DND-41 (cell line): Measurements from ENCODE around the gene SPATA3.

Experiments used
- ATAC-seq: fragments of 200-7000 bp; cut with Tn5 transposase; 3 replicates; pipeline ENCODE4 v1.9.1; 2021; ENCODE audit warnings: low read depth; ENCODE audit not compliant: insufficient read depth
- DNase-seq: peaks from one replicate; pipeline ENCODE4 v3.0.0-alpha.2; 2020
- H2AFZ ChIP-seq: 2 replicates; pipeline ENCODE4 v1.6.0; 2012; ENCODE audit warnings: low read depth, low read length
- H3K27ac ChIP-seq: 2 replicates; pipeline ENCODE4 v1.5.1; 2012; ENCODE audit warnings: low read length, inconsistent platforms
- H3K27me3 ChIP-seq: fragments of 200-600 bp; sonication (generic); 2 replicates; pipeline ENCODE4 v1.6.0; 2012; ENCODE audit warnings: low read length, mild to moderate bottlenecking, inconsistent platforms; ENCODE audit not compliant: insufficient read depth, poor library complexity
- H3K36me3 ChIP-seq: 2 replicates; pipeline ENCODE4 v1.5.1; 2012; ENCODE audit warnings: low read length, inconsistent platforms; ENCODE audit not compliant: insufficient read depth
- H3K4me1 ChIP-seq: 2 replicates; pipeline ENCODE4 v1.5.1; 2012; ENCODE audit warnings: mild to moderate bottlenecking, low read length; ENCODE audit not compliant: insufficient read depth
- H3K4me2 ChIP-seq: 2 replicates; pipeline ENCODE4 v1.6.0; 2012; ENCODE audit warnings: mild to moderate bottlenecking, moderate library complexity, low read length, inconsistent platforms; ENCODE audit not compliant: insufficient read depth
- H3K4me3 ChIP-seq, 2 experiments: fragments of 200-600 bp in 1 of 2; shearing (Covaris generic) in 1 of 2; 2 replicates each; pipeline ENCODE4 v1.5.1; 2012 to 2016; ENCODE audit warnings: inconsistent platforms in 2 of 2, low read length in 2 of 2, mild to moderate bottlenecking in 2 of 2, low read depth in 1 of 2, moderate library complexity in 1 of 2
- H3K79me2 ChIP-seq: 2 replicates; pipeline ENCODE4 v1.6.0; 2012; ENCODE audit warnings: low read length, inconsistent platforms; ENCODE audit not compliant: insufficient read depth
- H3K9ac ChIP-seq: 2 replicates; pipeline ENCODE4 v1.6.0; 2012; ENCODE audit warnings: low read depth, mild to moderate bottlenecking, inconsistent platforms, low read length, moderate library complexity
- H3K9me3 ChIP-seq: 2 replicates; pipeline ENCODE4 v1.5.1; 2012; ENCODE audit warnings: low read length, moderate library complexity, mild to moderate bottlenecking, inconsistent platforms; ENCODE audit not compliant: insufficient read depth, severe bottlenecking
- H4K20me1 ChIP-seq: 2 replicates; pipeline ENCODE4 v1.6.0; 2012; ENCODE audit warnings: low read length; ENCODE audit not compliant: insufficient read depth
- CTCF ChIP-seq: IDR thresholded peaks from 2 replicates; pipeline ENCODE4 v1.5.1; 2012; ENCODE audit warnings: borderline replicate concordance, low read length, moderate library complexity, mild to moderate bottlenecking; ENCODE audit not compliant: poor library complexity, severe bottlenecking; ENCODE audit errors: extremely low read depth
- EZH2 ChIP-seq: IDR thresholded peaks from 3 replicates; pipeline ENCODE4 v1.6.1; 2012; ENCODE audit warnings: borderline replicate concordance, low read depth, mild to moderate bottlenecking, moderate library complexity, low read length, inconsistent platforms; ENCODE audit not compliant: severe bottlenecking

SPATA3 gene

GRCh38 chr2:231030725-231031124 lies 34.8 kb downstream of the SPATA3 start:
- H3K4me2 ChIP-seq = no peak overlapping the region
- no peak for DNase-seq
- no peaks in the 10 kb centered on the region for H3K9me3 ChIP-seq

GRCh38 chr2:231032575-231033140 lies 36.7 kb downstream of the SPATA3 start:
- Histone ChIP-seq H3K9ac (no peak overlapping the region), H2AFZ (no peak overlapping the region), H3K4me3 (no peak overlapping the region), H3K27ac (no peak overlapping the region), H3K27me3 (peaks cover 3% of the 10 kb centered on the region), H3K79me2 (no peaks in the 10 kb centered on the region), H3K4me2 (no peak overlapping the region), H3K4me1 (no peaks in the 10 kb centered on the region), H3K36me3 (no peaks in the 10 kb centered on the region), H4K20me1 (no peaks in the 10 kb centered on the region), H3K9me3 (no peaks in the 10 kb centered on the region)
- no peak for DNase-seq
- TF ChIP-seq EZH2 = no peak
- TF ChIP-seq CTCF = no peak
- no peak for ATAC-seq

More at GRCh38 chr2:231030725-231031124, 34.8 kb downstream of the SPATA3 start:
- Histone ChIP-seq H3K36me3 (no peaks in the 10 kb centered on the region), H3K4me3 (no peak overlapping the region), H3K27me3 (peaks cover 3% of the 10 kb centered on the region), H3K4me1 (no peaks in the 10 kb centered on the region), H3K9ac (no peak overlapping the region), H3K27ac (no peak overlapping the region), H2AFZ (no peak overlapping the region), H4K20me1 (no peaks in the 10 kb centered on the region), H3K79me2 (no peaks in the 10 kb centered on the region)
- no peak for TF ChIP-seq EZH2
- no peak for TF ChIP-seq CTCF
- no peak for ATAC-seq

DNA sequence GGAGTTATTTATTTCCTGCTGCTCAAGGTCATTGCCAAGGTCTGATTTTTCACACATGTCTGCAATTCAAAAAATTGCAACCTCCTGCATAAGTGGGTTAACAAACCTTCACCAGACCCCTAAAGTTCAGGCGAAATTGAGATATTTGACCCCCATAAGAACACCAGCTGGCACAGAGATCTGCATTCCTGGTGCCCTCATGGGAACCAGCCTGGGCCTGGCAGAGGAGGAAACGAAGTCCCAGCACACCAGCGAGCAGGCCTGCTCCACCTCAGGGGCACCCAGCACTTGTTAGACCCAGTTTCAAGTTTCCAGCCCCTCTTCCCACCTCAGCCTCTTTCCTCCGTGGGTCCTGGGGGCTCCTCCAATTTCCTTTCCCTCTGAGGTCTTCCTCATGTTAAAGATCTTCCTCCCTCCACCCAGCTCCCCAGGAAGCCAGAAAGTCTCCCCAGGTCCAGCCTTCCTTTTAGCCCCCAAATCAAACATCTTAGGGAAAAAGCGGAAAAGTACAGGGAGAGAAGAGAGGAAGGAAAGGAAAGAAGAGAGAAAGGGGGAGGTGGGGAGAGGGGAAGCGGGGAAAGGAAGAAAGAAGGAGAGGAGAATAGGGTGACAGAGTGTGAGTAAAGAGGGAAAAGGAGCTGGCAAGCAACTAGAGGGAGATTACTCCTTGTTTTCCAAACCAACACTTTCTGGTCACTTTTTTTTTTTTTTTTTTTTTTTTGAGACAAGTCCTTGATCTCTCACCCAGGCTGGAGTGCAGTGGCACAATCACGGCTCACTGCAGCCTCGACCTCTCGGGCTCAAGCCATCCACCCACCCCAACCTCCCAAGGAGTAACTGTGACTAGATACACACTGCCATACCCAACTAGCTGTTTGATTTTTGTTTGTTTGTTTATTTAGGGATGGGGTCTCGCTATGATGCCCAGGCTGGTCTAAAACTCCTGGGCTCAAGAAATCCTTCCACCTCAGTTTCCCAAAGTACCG lies 37.5 kb downstream of the SPATA3 start:
- DNase-seq (no peak), ATAC-seq (no peak)
- TF ChIP-seq CTCF = no peak
- TF ChIP-seq EZH2 = no peak
- H3K4me1 ChIP-seq = no peaks in the 10 kb centered on the region
- no peak overlapping the region for H3K9ac ChIP-seq
- H3K27ac ChIP-seq = no peak overlapping the region
- H3K36me3 ChIP-seq = no peaks in the 10 kb centered on the region
- H3K27me3 ChIP-seq = peaks cover 3% of the 10 kb centered on the region
- no peaks in the 10 kb centered on the region for H4K20me1 ChIP-seq
- H3K9me3 ChIP-seq = no peaks in the 10 kb centered on the region
- no peak overlapping the region for H2AFZ ChIP-seq
- H3K4me2 ChIP-seq = no peak overlapping the region
- H3K79me2 ChIP-seq = no peaks in the 10 kb centered on the region
- H3K4me3 ChIP-seq = no peak overlapping the region
